IMR-90 (cell line): ENCODE results near the gene SLC25A22. TPM values are rescaled to one million over a fixed set of nuclear protein-coding genes. Genes with fewer than 3 reads are reported as not detected.

ENCODE experiments used
- ATAC-seq: fragments of 200-7000 bp; cut with Tn5 transposase; 2 replicates; pipeline ENCODE4 v1.9.1; 2020; ENCODE audit warnings: low read depth, mild to moderate bottlenecking, moderate library complexity
- BruUV-seq: library from RNA; stranded (reverse); fragments of 400-500 nt; replicated peaks from 2 replicates; lab custom pipeline; 2021; lab: Mats Ljungman, UMichigan
- CTCF ChIA-PET: fragments of 300-600 bp; formaldehyde crosslinking; extraction: SDS; loops from one replicate; lab custom pipeline; 2021; ENCODE audit warnings: antibody characterized with exemption; lab: Yijun Ruan, JAX
- POLR2A ChIA-PET: fragments of 300-600 bp; sonication (Branson Sonifier 250); formaldehyde crosslinking; loops from one replicate; lab custom pipeline; 2022; ENCODE audit warnings: antibody characterized with exemption; ENCODE audit not compliant: unreplicated experiment; lab: Charles Lee
- DNase-seq: peaks from one replicate; pipeline ENCODE4 v3.0.0; 2013
- H2AFZ ChIP-seq: replicated peaks from 2 replicates; pipeline ENCODE3; 2013; ENCODE audit warnings: low read length, mild to moderate bottlenecking; ENCODE audit not compliant: poor library complexity
- H2AK5ac ChIP-seq: 2 replicates; pipeline ENCODE4 v1.6.1; 2013; ENCODE audit warnings: low read depth, low read length, inconsistent platforms
- H2AK9ac ChIP-seq: replicated peaks from 2 replicates; pipeline ENCODE3; 2013; ENCODE audit warnings: mild to moderate bottlenecking, low read depth, low read length, moderate library complexity; ENCODE audit not compliant: poor library complexity
- H2BK120ac ChIP-seq: 2 replicates; pipeline ENCODE4 v1.6.1; 2013; ENCODE audit warnings: low read depth, low read length, inconsistent platforms
- H2BK15ac ChIP-seq: 3 replicates; pipeline ENCODE4 v1.6.1; 2013; ENCODE audit warnings: low read depth, low read length, inconsistent platforms
- H2BK20ac ChIP-seq: 2 replicates; pipeline ENCODE4 v1.6.1; 2013; ENCODE audit warnings: low read depth, mild to moderate bottlenecking, inconsistent platforms, low read length, moderate library complexity
- H2BK5ac ChIP-seq: 2 replicates; pipeline ENCODE4 v1.6.1; 2013; ENCODE audit warnings: mild to moderate bottlenecking, low read depth, low read length, inconsistent platforms; ENCODE audit not compliant: poor library complexity, severe bottlenecking
- H3K14ac ChIP-seq: replicated peaks from 2 replicates; pipeline ENCODE4 v1.6.1; 2013; ENCODE audit warnings: low read depth, low read length, inconsistent platforms
- H3K18ac ChIP-seq: 2 replicates; pipeline ENCODE4 v1.6.1; 2013; ENCODE audit warnings: low read depth, low read length, control low read depth
- H3K23ac ChIP-seq: 2 replicates; pipeline ENCODE4 v1.6.1; 2013; ENCODE audit warnings: low read depth, low read length, inconsistent platforms
- H3K27ac ChIP-seq: 2 replicates; pipeline ENCODE4 v1.5.1; 2013; ENCODE audit warnings: mild to moderate bottlenecking, control low read depth, low read length; ENCODE audit not compliant: insufficient read depth
- H3K27me3 ChIP-seq: 2 replicates; pipeline ENCODE4 v1.6.1; 2013; ENCODE audit warnings: low read length; ENCODE audit not compliant: control insufficient read depth, insufficient read depth
- H3K36me3 ChIP-seq: 2 replicates; pipeline ENCODE4 v1.6.1; 2013; ENCODE audit warnings: low read length, mixed read lengths; ENCODE audit not compliant: control insufficient read depth, insufficient read depth
- H3K4ac ChIP-seq: 2 replicates; pipeline ENCODE4 v1.6.1; 2013; ENCODE audit warnings: low read depth, low read length, inconsistent platforms
- H3K4me1 ChIP-seq: 2 replicates; pipeline ENCODE4 v1.6.1; 2013; ENCODE audit warnings: low read length, mixed read lengths; ENCODE audit not compliant: control insufficient read depth, insufficient read depth
- H3K4me2 ChIP-seq: 2 replicates; pipeline ENCODE4 v1.6.1; 2013; ENCODE audit warnings: low read depth, mild to moderate bottlenecking, control low read depth, low read length, moderate library complexity
- H3K4me3 ChIP-seq: 2 replicates; pipeline ENCODE4 v1.5.1; 2013; ENCODE audit warnings: low read depth, mild to moderate bottlenecking, control low read depth, low read length, moderate library complexity; ENCODE audit not compliant: insufficient read depth
- H3K56ac ChIP-seq: 2 replicates; pipeline ENCODE4 v1.6.1; 2013; ENCODE audit warnings: low read length, inconsistent platforms; ENCODE audit not compliant: insufficient read depth; ENCODE audit errors: extremely low read depth
- H3K79me1 ChIP-seq, 2 experiments: 2 replicates each; pipeline ENCODE4 v1.6.1; 2013; ENCODE audit warnings: low read length in 2 of 2, inconsistent platforms in 1 of 2, low read depth in 1 of 2
- H3K9ac ChIP-seq: 2 replicates; pipeline ENCODE4 v1.6.1; 2013; ENCODE audit warnings: low read depth, low read length, control low read depth
- H3K9me1 ChIP-seq: 2 replicates; pipeline ENCODE4 v1.6.1; 2013; ENCODE audit warnings: low read length, inconsistent platforms; ENCODE audit not compliant: insufficient read depth
- H3K9me3 ChIP-seq: 2 replicates; pipeline ENCODE4 v1.6.1; 2013; ENCODE audit warnings: low read length; ENCODE audit not compliant: control insufficient read depth, insufficient read depth
- H4K20me1 ChIP-seq: 2 replicates; pipeline ENCODE4 v1.6.1; 2013; ENCODE audit warnings: low read length, inconsistent platforms; ENCODE audit not compliant: insufficient read depth
- H4K5ac ChIP-seq: 2 replicates; pipeline ENCODE4 v1.6.1; 2013; ENCODE audit warnings: mild to moderate bottlenecking, low read depth, low read length, control low read depth
- H4K8ac ChIP-seq, 2 experiments: 2 replicates each; pipeline ENCODE4 v1.6.1; 2013; ENCODE audit warnings: low read depth in 2 of 2, low read length in 2 of 2, control low read depth in 1 of 2, inconsistent platforms in 1 of 2
- H4K91ac ChIP-seq: 2 replicates; pipeline ENCODE4 v1.6.1; 2013; ENCODE audit warnings: low read depth, low read length, inconsistent platforms; ENCODE audit not compliant: insufficient read depth
- CEBPB ChIP-seq: IDR thresholded peaks from 2 replicates; pipeline ENCODE4 v1.6.1; 2012; ENCODE audit warnings: low read depth, low read length, improper control_type of control experiment
- WGBS, 2 experiments: methylation state at CpG; one replicate each; pipeline versions ENCODE4 v1.1.5 to v1.1.7; 2013; ENCODE audit warnings: missing lambda C conversion rate in 2 of 2; ENCODE audit not compliant: insufficient read length in 1 of 2; ENCODE audit errors: extremely low coverage in 2 of 2; 5-methylcytosine and 5-hydroxymethylcytosine counted together
- dilution Hi-C: fragments of 300-500 bp; cut with HindIII; formaldehyde crosslinking; loops from one replicate; pipeline ENCODE4 v1.14.3; 2018; ENCODE audit warnings: low sequenced_read_pairs; ENCODE audit not compliant: unreplicated experiment
- in situ Hi-C: fragments of 300-500 bp; cut with MboI; formaldehyde crosslinking; loops from 3 replicates; pipeline ENCODE4 v1.14.3; 2019; ENCODE audit warnings: low sequenced_read_pairs, inconsistent platforms, mixed read lengths
- intact Hi-C: fragments of 100-400 bp; cut with micrococcal nuclease; formaldehyde crosslinking; loops from 2 replicates; pipeline ENCODE4 v1.10.0; 2022
- polyA plus RNA-seq, 3 experiments: library from polyadenylated mRNA; depleted of rRNA; stranded (reverse); fragments of >200 nt; gene quantifications; 2 replicates each; pipeline ENCODE4 v1.2.3, GENCODE V29; 2012; ENCODE audit warnings: low replicate concordance in 1 of 3
- total RNA-seq: library from RNA; depleted of rRNA; stranded (reverse); fragments of >200 nt; gene quantifications from 2 replicates; pipeline ENCODE4 v1.2.3, GENCODE V29; 2012

Gene SLC25A22
- total and polyA plus RNA-seq, 2 of the 4 experiments (the other 2 are of a cell fraction), result 8.2 to 41.3 TPM

- CTCF ChIA-PET, result no interaction called here
- Histone ChIP-seq H2BK20ac (no peak overlapping the region), H2AK9ac (no peak overlapping the region), H3K27me3 (no peaks in the 10 kb centered on the region), H4K91ac (no peak overlapping the region), H3K9me1 (no peaks in the 10 kb centered on the region), H3K79me1 (peaks cover 27 to 53% of the 10 kb centered on the region in 2 experiments), H3K9ac (no peak overlapping the region), H3K9me3 (no peaks in the 10 kb centered on the region), H2BK120ac (no peak overlapping the region), H3K23ac (no peak overlapping the region), H3K56ac (no peak overlapping the region), H3K4ac (no peak overlapping the region), H4K5ac (no peak overlapping the region), H2AK5ac (no peak overlapping the region), H4K20me1 (peaks cover 38% of the 10 kb centered on the region), H3K4me3 (no peak overlapping the region), H3K4me2 (no peak overlapping the region), H2BK15ac (no peak overlapping the region), H2AFZ (no peak overlapping the region), H3K14ac (no peak overlapping the region), H4K8ac (no peak overlapping the region), H3K27ac (no peak overlapping the region), H3K36me3 (peaks cover 30% of the 10 kb centered on the region), H3K4me1 (peaks cover 6% of the 10 kb centered on the region), H3K18ac (no peak overlapping the region), H2BK5ac (no peak overlapping the region)
- no CpG with 5 or more reads among the region's 3 CpGs for WGBS, 2 experiments
- TF ChIP-seq CEBPB, result no peak
- dilution Hi-C loops (no loop called here), in situ Hi-C loops (no loop called here), intact Hi-C loops (no loop called here)
- BruUV-seq, result no TSS peak
- ATAC-seq (no peak), DNase-seq (no peak)
- POLR2A ChIA-PET, result no interaction called here
These were observed 14.3 kb upstream of the SLC25A22 start for GRCh38 chr11:812390-812789.
